ENCODE results near the gene RUNX2. TPM values are rescaled to one million over a fixed set of nuclear protein-coding genes. Genes with fewer than 3 reads are reported as not detected.

Gene RUNX2
- polyA plus RNA-seq, 1 of the 3 experiments (the other 2 are of a cell fraction): 4.4 TPM

DNA sequence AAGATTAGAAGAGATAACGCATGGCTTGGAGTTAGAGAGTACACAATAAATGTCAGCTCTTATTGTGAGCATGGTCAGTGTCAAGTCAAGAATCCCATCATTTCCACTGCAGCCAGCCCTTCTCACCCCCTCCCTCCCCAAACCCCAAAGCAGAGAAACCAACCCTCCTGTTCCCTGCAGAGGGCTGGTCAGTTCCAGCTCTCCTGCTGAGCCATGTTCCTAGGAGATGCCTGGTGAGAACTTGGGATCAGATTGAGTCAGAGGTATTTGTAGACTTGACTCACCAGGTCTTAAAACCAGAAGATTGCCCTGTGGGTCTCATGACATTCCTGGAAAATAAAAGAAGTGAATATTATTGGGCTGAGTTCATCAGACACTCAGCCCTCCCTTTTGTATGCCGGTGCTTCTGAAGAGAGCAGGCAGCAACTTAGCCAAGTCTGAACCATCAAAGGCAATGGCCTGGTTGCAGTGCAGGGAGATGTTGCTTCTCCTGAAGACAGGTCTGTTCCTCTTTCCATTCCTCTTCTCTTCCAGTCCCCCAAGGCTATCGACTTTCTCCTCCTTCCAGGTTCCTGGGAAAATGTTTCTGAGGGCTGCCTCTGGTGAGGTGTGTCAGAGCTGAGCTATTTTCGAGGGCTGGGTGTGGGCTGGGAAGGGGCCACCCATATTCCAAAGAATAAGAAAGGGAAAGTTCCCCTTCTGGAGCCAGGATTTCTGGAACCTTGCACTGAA lies 327.8 kb downstream of the RUNX2 start (continued):
- TF ChIP-seq, protein P1, sequence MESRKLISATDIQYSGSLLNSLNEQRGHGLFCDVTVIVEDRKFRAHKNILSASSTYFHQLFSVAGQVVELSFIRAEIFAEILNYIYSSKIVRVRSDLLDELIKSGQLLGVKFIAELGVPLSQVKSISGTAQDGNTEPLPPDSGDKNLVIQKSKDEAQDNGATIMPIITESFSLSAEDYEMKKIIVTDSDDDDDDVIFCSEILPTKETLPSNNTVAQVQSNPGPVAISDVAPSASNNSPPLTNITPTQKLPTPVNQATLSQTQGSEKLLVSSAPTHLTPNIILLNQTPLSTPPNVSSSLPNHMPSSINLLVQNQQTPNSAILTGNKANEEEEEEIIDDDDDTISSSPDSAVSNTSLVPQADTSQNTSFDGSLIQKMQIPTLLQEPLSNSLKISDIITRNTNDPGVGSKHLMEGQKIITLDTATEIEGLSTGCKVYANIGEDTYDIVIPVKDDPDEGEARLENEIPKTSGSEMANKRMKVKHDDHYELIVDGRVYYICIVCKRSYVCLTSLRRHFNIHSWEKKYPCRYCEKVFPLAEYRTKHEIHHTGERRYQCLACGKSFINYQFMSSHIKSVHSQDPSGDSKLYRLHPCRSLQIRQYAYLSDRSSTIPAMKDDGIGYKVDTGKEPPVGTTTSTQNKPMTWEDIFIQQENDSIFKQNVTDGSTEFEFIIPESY (IDR thresholded peaks at IDR 0.05; ENCODE audit: borderline replicate concordance, low read depth): peak; percentile 77
- TF ChIP-seq EP300 (IDR thresholded peaks at IDR 0.05; ENCODE audit: borderline replicate concordance in 1 of 2, low read depth in 1 of 2, low read length in 1 of 2) (peak in 1 of 2 experiments; percentile 96; a peak in 2 of 4 replicates), RCOR1 (IDR thresholded peaks at IDR 0.05; ENCODE audit: low read length) (no peak), NFIC (IDR thresholded peaks at IDR 0.05; ENCODE audit: borderline replicate concordance) (no peak; the same call in none of the 2 replicates), FOSL2 (IDR thresholded peaks at IDR 0.05; ENCODE audit: borderline replicate concordance, low read depth) (peak; percentile 97)
- TF ChIP-seq, protein P2, sequence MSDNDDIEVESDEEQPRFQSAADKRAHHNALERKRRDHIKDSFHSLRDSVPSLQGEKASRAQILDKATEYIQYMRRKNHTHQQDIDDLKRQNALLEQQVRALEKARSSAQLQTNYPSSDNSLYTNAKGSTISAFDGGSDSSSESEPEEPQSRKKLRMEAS (IDR thresholded peaks at IDR 0.05; ENCODE audit: low read depth): no peak; the same call in 1 of the 2 replicates

DNA sequence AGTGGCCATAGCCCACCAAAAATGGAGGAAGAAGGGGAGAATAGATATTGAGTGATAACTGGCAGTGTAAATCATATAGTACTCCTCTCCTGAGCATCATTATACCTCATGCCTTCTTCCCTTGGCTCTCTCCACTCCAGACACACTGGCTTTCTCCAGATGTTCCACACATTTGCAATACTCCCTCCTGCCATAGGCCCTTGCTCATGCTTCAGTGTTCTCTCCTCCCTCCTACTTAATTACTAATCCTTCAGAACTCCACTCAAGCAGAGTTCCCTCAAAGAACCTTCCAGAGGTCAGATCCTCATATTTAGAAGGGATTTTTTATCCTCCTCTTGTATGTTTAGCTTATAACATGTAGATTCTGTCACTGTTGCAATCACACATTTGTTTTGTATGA lies 329.1 kb downstream of the RUNX2 start:
- POLR2A ChIA-PET: no interaction called here
- Histone ChIP-seq H2AFZ (ENCODE audit: low read depth) (no peak overlapping the region), H3K4me2 (no peak overlapping the region), H3K4me1 (ENCODE audit: control insufficient read depth in 1 of 2, insufficient read depth in 2 of 2, low read depth in 1 of 2, low read length in 1 of 2) (peaks cover 0 to 28% of the 10 kb centered on the region in 2 experiments; a peak in 2 of 4 replicates), H3K27me3 (ENCODE audit: insufficient read depth) (no peaks in the 10 kb centered on the region), H3F3A (replicated peaks; ENCODE audit: insufficient read depth) (peaks cover 14% of the 10 kb centered on the region), H3K36me3 (replicated peaks in 1 of 2; ENCODE audit: control insufficient read depth in 1 of 2, insufficient read depth in 2 of 2, low read length in 1 of 2) (no peaks in the 10 kb centered on the region), H3K4me3 (ENCODE audit: low read depth in 2 of 2, low read length in 1 of 2) (no peak overlapping the region), H3K9ac (no peak overlapping the region), H3K9me3 (no peaks in the 10 kb centered on the region), H3K27ac (ENCODE audit: low read depth in 2 of 2, low read length in 1 of 2) (peak overlapping the region in 1 of 2 experiments; percentile 99; a peak in 2 of 4 replicates), H4K20me1 (ENCODE audit: insufficient read depth) (no peaks in the 10 kb centered on the region), H3K79me2 (ENCODE audit: insufficient read depth) (0 out of 2 replicates have a peak, but pooled peaks cover 3% of the 10 kb centered on the region), H3K9me2 (no peaks in the 10 kb centered on the region)
- CTCF ChIA-PET: no interaction called here
- DNase-seq: no peak
- TF ChIP-seq RAD21 (IDR thresholded peaks at IDR 0.05; ENCODE audit: low read length) (no peak), FOSL2 (IDR thresholded peaks at IDR 0.05; ENCODE audit: borderline replicate concordance, low read depth) (no peak), TCF12 (IDR thresholded peaks at IDR 0.05) (no peak), MEF2A (IDR thresholded peaks at IDR 0.05; ENCODE audit: borderline replicate concordance, low read depth) (no peak)

DNA sequence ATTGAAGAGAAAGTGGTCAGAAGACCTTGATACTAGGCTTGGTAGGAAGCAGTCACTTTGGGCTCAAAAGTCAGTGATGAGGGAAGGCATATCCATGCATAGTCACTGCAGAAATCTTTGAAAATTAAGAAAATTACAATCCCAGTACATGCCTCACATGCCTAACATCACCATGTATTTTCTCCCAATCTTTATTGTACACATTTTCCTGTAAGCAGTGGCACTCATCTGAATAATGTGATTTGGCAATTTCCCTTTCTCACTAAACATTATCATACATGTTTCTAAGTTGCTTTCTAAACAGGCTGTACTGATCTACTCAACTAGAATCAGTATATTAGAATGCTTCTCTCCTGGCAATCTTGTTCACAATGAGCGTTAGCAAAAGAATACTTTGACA lies 330.3 kb downstream of the RUNX2 start:
- WGBS (ENCODE audit: low lambda C conversion rate): 77% methylated on average over 1 of the region's 1 CpG
- Histone ChIP-seq H3K9me2 (no peaks in the 10 kb centered on the region), H3F3A (replicated peaks; ENCODE audit: insufficient read depth) (peaks cover 14% of the 10 kb centered on the region), H3K9me3 (no peaks in the 10 kb centered on the region), H3K27ac (ENCODE audit: low read depth in 2 of 2, low read length in 1 of 2) (no peak overlapping the region; a peak in 1 of 4 replicates), H3K27me3 (ENCODE audit: insufficient read depth) (no peaks in the 10 kb centered on the region), H3K36me3 (replicated peaks in 1 of 2; ENCODE audit: control insufficient read depth in 1 of 2, insufficient read depth in 2 of 2, low read length in 1 of 2) (no peaks in the 10 kb centered on the region), H3K9ac (no peak overlapping the region), H4K20me1 (ENCODE audit: insufficient read depth) (no peaks in the 10 kb centered on the region), H3K4me2 (no peak overlapping the region), H3K79me2 (ENCODE audit: insufficient read depth) (0 out of 2 replicates have a peak, but pooled peaks cover 3% of the 10 kb centered on the region), H3K4me1 (ENCODE audit: control insufficient read depth in 1 of 2, insufficient read depth in 2 of 2, low read depth in 1 of 2, low read length in 1 of 2) (peaks cover 0 to 23% of the 10 kb centered on the region in 2 experiments; a peak in 2 of 4 replicates), H3K4me3 (ENCODE audit: low read depth in 2 of 2, low read length in 1 of 2) (no peak overlapping the region), H2AFZ (ENCODE audit: low read depth) (no peak overlapping the region)
- TF ChIP-seq ELF1 (IDR thresholded peaks at IDR 0.05): no peak
- TF ChIP-seq, protein P3, sequence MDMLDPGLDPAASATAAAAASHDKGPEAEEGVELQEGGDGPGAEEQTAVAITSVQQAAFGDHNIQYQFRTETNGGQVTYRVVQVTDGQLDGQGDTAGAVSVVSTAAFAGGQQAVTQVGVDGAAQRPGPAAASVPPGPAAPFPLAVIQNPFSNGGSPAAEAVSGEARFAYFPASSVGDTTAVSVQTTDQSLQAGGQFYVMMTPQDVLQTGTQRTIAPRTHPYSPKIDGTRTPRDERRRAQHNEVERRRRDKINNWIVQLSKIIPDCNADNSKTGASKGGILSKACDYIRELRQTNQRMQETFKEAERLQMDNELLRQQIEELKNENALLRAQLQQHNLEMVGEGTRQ (IDR thresholded peaks at IDR 0.05; ENCODE audit: borderline replicate concordance, low read depth, low read length): no peak
- TF ChIP-seq RCOR1 (IDR thresholded peaks at IDR 0.05; ENCODE audit: low read length): no peak
- POLR2A ChIA-PET: no interaction called here
- CTCF ChIA-PET: no interaction called here
- DNase-seq: no peak
